Measurements from ENCODE around the gene RORC.
A peak's percentile ranks its signal among the peaks of the same experiment; 100 is the strongest.
"Not testable (repeated sequence)": the region's sequence is repeated elsewhere in the genome, so short reads cannot be mapped to it uniquely, and the experiment has no call there.

Gene RORC

GRCh38 chr1:151783796-151784195 is 47.8 kb downstream of the RORC start:
- DNase-seq, result no peak
- Histone ChIP-seq H3K27ac (ENCODE audit: low read length, poor library complexity, severe bottlenecking) (no peak overlapping the region), H3K4me1 (ENCODE audit: control insufficient read depth, insufficient read depth, low read depth, low read length) (no peaks in the 10 kb centered on the region), H2BK120ac (ENCODE audit: low read depth, low read length) (no peak overlapping the region), H3K18ac (ENCODE audit: low read depth in 1 of 2, low read length in 2 of 2) (no peak overlapping the region), H3K4me3 (ENCODE audit: insufficient read depth in 1 of 2, low read depth in 1 of 2, low read length in 2 of 2) (no peak overlapping the region), H4K91ac (ENCODE audit: low read length) (no peak overlapping the region), H3K27me3 (ENCODE audit: control insufficient read depth in 1 of 2, insufficient read depth in 1 of 2, low read length in 2 of 2) (peaks cover 15 to 20% of the 10 kb centered on the region in 2 experiments), H3K23ac (ENCODE audit: low read length in 2 of 2) (no peak overlapping the region), H2BK5ac (ENCODE audit: low read depth, low read length, poor library complexity, severe bottlenecking) (no peak overlapping the region), H3K36me3 (ENCODE audit: control insufficient read depth in 1 of 2, insufficient read depth in 2 of 2, low read depth in 1 of 2, low read length in 2 of 2) (no peaks in the 10 kb centered on the region), H3K9ac (ENCODE audit: low read length) (no peak overlapping the region), H3K4me2 (ENCODE audit: low read length, poor library complexity, severe bottlenecking) (no peak overlapping the region), H3K4ac (ENCODE audit: low read depth in 1 of 2, low read length in 2 of 2) (no peak overlapping the region), H3K14ac (ENCODE audit: low read length in 2 of 2) (no peak overlapping the region), H3K9me3 (ENCODE audit: control insufficient read depth, low read length) (no peaks in the 10 kb centered on the region), H2AFZ (ENCODE audit: low read depth, low read length) (no peak overlapping the region), H3K79me1 (replicated peaks; ENCODE audit: low read length, poor library complexity, severe bottlenecking) (no peaks in the 10 kb centered on the region), H2AK5ac (ENCODE audit: low read length, severe bottlenecking) (no peak overlapping the region), H4K8ac (ENCODE audit: low read length) (no peak overlapping the region), H2BK15ac (ENCODE audit: low read depth, poor library complexity, severe bottlenecking) (peak overlapping the region; percentile 69), H2BK12ac (ENCODE audit: low read length in 2 of 2) (no peak overlapping the region)
- 75% methylated on average over 2 of the region's 2 CpGs for WGBS

- H3K4me1 ChIP-seq (ENCODE audit: control insufficient read depth, insufficient read depth, low read depth, low read length), result no peaks in the 10 kb centered on the region
- H4K91ac ChIP-seq (ENCODE audit: low read length), result no peak overlapping the region
- H3K4me3 ChIP-seq (ENCODE audit: insufficient read depth in 1 of 2, low read depth in 1 of 2, low read length in 2 of 2), result no peak overlapping the region
- no peak overlapping the region for H3K14ac ChIP-seq (ENCODE audit: low read length in 2 of 2)
- peaks cover 15 to 20% of the 10 kb centered on the region in 2 experiments for H3K27me3 ChIP-seq (ENCODE audit: control insufficient read depth in 1 of 2, insufficient read depth in 1 of 2, low read length in 2 of 2)
- H3K23ac ChIP-seq (ENCODE audit: low read length in 2 of 2), result no peak overlapping the region
- WGBS, result 93% methylated on average over 3 of the region's 3 CpGs
- no peak overlapping the region for H3K4me2 ChIP-seq (ENCODE audit: low read length, poor library complexity, severe bottlenecking)
- no peaks in the 10 kb centered on the region for H3K79me1 ChIP-seq (replicated peaks; ENCODE audit: low read length, poor library complexity, severe bottlenecking)
- H3K18ac ChIP-seq (ENCODE audit: low read depth in 1 of 2, low read length in 2 of 2), result no peak overlapping the region
- no peak overlapping the region for H2BK15ac ChIP-seq (ENCODE audit: low read depth, poor library complexity, severe bottlenecking)
- H3K36me3 ChIP-seq (ENCODE audit: control insufficient read depth in 1 of 2, insufficient read depth in 2 of 2, low read depth in 1 of 2, low read length in 2 of 2), result no peaks in the 10 kb centered on the region
- no peak overlapping the region for H2BK12ac ChIP-seq (ENCODE audit: low read length in 2 of 2)
- DNase-seq, result no peak
- H3K27ac ChIP-seq (ENCODE audit: low read length, poor library complexity, severe bottlenecking), result no peak overlapping the region
- H2AK5ac ChIP-seq (ENCODE audit: low read length, severe bottlenecking), result no peak overlapping the region
- H3K9ac ChIP-seq (ENCODE audit: low read length), result no peak overlapping the region
- H2BK5ac ChIP-seq (ENCODE audit: low read depth, low read length, poor library complexity, severe bottlenecking), result no peak overlapping the region
- no peak overlapping the region for H2BK120ac ChIP-seq (ENCODE audit: low read depth, low read length)
- H4K8ac ChIP-seq (ENCODE audit: low read length), result no peak overlapping the region
- H3K9me3 ChIP-seq (ENCODE audit: control insufficient read depth, low read length), result no peaks in the 10 kb centered on the region
- no peak overlapping the region for H3K4ac ChIP-seq (ENCODE audit: low read depth in 1 of 2, low read length in 2 of 2)
- H2AFZ ChIP-seq (ENCODE audit: low read depth, low read length), result no peak overlapping the region
These were observed 48.9 kb downstream of the RORC start for GRCh38 chr1:151782741-151783140.

DNA sequence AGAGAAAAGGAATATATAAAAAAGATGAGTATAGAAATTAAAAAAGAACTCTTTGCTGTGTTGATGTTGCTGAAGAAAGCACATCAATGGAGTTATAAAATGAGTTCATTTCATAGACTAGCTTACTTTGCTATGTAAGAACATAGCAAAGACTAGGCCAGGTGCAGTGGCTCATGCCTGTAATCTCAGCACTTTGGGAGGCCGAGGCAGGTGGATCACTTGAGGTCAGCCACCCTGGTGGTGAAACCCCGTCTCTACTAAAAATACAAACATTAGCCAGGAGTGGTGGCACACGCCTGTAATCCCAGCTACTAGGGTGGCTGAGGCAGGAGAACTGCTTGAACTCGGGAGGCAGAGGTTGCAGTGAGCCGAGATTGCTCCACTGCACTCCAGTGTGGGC is 49.6 kb downstream of the RORC start:
- not testable (repeated sequence) for H4K91ac ChIP-seq (ENCODE audit: low read length); H3K79me1 ChIP-seq (replicated peaks; ENCODE audit: low read length, poor library complexity, severe bottlenecking); H3K23ac ChIP-seq (ENCODE audit: low read length in 2 of 2); H2AK5ac ChIP-seq (ENCODE audit: low read length, severe bottlenecking); H3K4me2 ChIP-seq (ENCODE audit: low read length, poor library complexity, severe bottlenecking); H2AFZ ChIP-seq (ENCODE audit: low read depth, low read length); H3K27ac ChIP-seq (ENCODE audit: low read length, poor library complexity, severe bottlenecking); H3K4me3 ChIP-seq (ENCODE audit: insufficient read depth in 1 of 2, low read depth in 1 of 2, low read length in 2 of 2); H3K18ac ChIP-seq (ENCODE audit: low read depth in 1 of 2, low read length in 2 of 2); DNase-seq; H3K9me3 ChIP-seq (ENCODE audit: control insufficient read depth, low read length); H3K4ac ChIP-seq (ENCODE audit: low read depth in 1 of 2, low read length in 2 of 2); H2BK5ac ChIP-seq (ENCODE audit: low read depth, low read length, poor library complexity, severe bottlenecking); H3K14ac ChIP-seq (ENCODE audit: low read length in 2 of 2); H3K4me1 ChIP-seq (ENCODE audit: control insufficient read depth, insufficient read depth, low read depth, low read length); H2BK12ac ChIP-seq (ENCODE audit: low read length in 2 of 2); H4K8ac ChIP-seq (ENCODE audit: low read length); H3K9ac ChIP-seq (ENCODE audit: low read length); H3K36me3 ChIP-seq (ENCODE audit: control insufficient read depth in 1 of 2, insufficient read depth in 2 of 2, low read depth in 1 of 2, low read length in 2 of 2); H2BK15ac ChIP-seq (ENCODE audit: low read depth, poor library complexity, severe bottlenecking); H2BK120ac ChIP-seq (ENCODE audit: low read depth, low read length)
- 84% methylated on average over 4 of the region's 5 CpGs for WGBS
- peaks cover 15 to 20% of the 10 kb centered on the region in 2 experiments for H3K27me3 ChIP-seq (ENCODE audit: control insufficient read depth in 1 of 2, insufficient read depth in 1 of 2, low read length in 2 of 2)

DNA sequence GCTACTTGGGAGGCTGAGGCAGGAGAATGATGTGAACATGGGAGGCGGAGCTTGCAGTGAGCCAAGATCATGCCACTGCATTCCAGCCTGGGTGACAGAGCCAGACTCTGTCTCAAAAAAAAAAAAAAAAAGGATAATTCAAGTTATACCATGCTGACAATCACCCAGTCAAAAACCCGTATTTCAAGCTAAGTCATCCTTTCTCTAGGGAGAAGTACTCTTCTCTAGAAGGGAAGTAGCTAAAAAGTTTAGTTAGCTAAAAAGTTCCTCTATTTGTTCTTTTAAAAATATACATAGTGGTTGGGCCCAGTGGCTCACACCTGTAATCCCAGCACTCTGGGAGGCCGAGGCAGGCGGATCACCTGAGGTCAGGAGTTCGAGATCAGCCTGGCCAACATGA is 50.9 kb downstream of the RORC start:
- H3K4me1 ChIP-seq (ENCODE audit: control insufficient read depth, insufficient read depth, low read depth, low read length); DNase-seq: not testable (repeated sequence)
- WGBS, result 98% methylated on average over 4 of the region's 5 CpGs

More for the DNA sequence above, 50.9 kb downstream of the RORC start:
- not testable (repeated sequence) for H3K18ac ChIP-seq (ENCODE audit: low read depth in 1 of 2, low read length in 2 of 2); H3K9ac ChIP-seq (ENCODE audit: low read length); H3K23ac ChIP-seq (ENCODE audit: low read length in 2 of 2); H2AFZ ChIP-seq (ENCODE audit: low read depth, low read length); H2BK5ac ChIP-seq (ENCODE audit: low read depth, low read length, poor library complexity, severe bottlenecking); H2BK15ac ChIP-seq (ENCODE audit: low read depth, poor library complexity, severe bottlenecking); H3K4ac ChIP-seq (ENCODE audit: low read depth in 1 of 2, low read length in 2 of 2); H3K4me3 ChIP-seq (ENCODE audit: insufficient read depth in 1 of 2, low read depth in 1 of 2, low read length in 2 of 2); H3K79me1 ChIP-seq (replicated peaks; ENCODE audit: low read length, poor library complexity, severe bottlenecking); H3K4me2 ChIP-seq (ENCODE audit: low read length, poor library complexity, severe bottlenecking); H3K14ac ChIP-seq (ENCODE audit: low read length in 2 of 2); H4K8ac ChIP-seq (ENCODE audit: low read length); H2AK5ac ChIP-seq (ENCODE audit: low read length, severe bottlenecking); H3K36me3 ChIP-seq (ENCODE audit: control insufficient read depth in 1 of 2, insufficient read depth in 2 of 2, low read depth in 1 of 2, low read length in 2 of 2); H4K91ac ChIP-seq (ENCODE audit: low read length); H2BK12ac ChIP-seq (ENCODE audit: low read length in 2 of 2); H3K9me3 ChIP-seq (ENCODE audit: control insufficient read depth, low read length); H2BK120ac ChIP-seq (ENCODE audit: low read depth, low read length); H3K27ac ChIP-seq (ENCODE audit: low read length, poor library complexity, severe bottlenecking)
- peaks cover 15 to 20% of the 10 kb centered on the region in 2 experiments for H3K27me3 ChIP-seq (ENCODE audit: control insufficient read depth in 1 of 2, insufficient read depth in 1 of 2, low read length in 2 of 2)
